Umbilical cord (tissue), 2 donors: ENCODE measurements around the gene C15orf62. TPM values are rescaled to one million over a fixed set of nuclear protein-coding genes. Genes with fewer than 3 reads are reported as not detected.

Experiments
- DNase-seq: peaks from one replicate; pipeline ENCODE4 v3.0.0-alpha.2; 2015; ENCODE audit warnings: low spot score
- total RNA-seq: library from RNA; depleted of rRNA; stranded (reverse); fragments of >200 nt; gene quantifications from one replicate; pipeline ENCODE4 v1.2.3, GENCODE V29; 2014; ENCODE audit warnings: low replicate concordance; ENCODE audit not compliant: insufficient read depth

The C15orf62 gene
- total RNA-seq, 1 donor from 2014 or later = 0.24 TPM

DNA sequence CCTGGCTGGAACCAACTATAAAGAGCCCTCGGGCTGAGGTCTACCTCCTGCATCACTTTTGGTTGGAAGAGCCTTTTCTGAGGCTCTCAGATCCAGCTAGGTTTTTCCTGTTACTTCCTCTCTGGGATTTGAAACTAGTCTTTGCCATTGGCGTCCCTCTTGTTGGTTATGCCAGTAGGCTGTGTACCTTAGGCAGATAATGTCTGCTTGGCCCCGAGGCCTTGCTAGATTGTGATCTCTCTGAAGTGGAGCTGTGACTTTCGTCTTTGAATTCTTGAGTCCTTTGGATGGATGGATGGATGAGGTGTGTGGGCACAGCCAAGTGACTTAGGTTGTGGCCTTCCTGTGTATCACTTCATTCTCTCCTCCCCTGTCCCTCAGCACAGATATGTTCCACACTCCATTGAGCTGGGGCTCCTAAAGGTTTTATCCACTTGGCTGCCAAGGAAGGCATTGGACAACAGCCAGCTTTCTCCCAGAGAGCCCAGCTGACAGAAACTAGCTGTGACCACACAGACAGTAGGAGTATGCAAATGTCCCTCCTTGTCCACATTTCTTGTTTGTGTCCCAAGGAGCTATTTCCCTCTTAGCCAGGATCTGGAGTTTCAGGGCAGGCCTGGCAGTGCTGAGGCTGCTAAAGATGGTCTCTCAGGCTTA is 45.4 kb downstream of the C15orf62 start:
- peak; percentile 31 for DNase-seq

GRCh38 chr15:40819048-40819447 is 49.3 kb downstream of the C15orf62 start:
- DNase-seq = no peak

DNA sequence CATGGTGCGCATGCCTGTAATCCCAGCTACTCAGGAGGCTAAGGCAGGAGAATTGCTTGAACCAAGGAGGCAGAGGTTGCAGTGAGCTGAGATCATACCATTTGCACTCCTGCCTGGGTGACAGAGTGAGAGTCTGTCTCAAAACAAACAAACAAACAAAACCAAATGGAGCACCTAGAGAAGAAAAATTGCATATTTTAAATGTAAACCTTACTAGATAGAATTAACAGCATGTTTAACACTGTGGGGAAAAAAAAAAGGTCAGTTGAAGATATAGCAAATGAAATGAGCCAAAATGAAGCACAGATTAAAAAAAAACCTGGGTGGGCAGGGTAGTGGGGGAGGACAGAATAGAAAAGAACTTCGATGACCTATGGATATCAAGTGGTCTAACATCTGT is 51.4 kb downstream of the C15orf62 start:
- DNase-seq = no peak

Other genes with a start within 250 kb of the C15orf62 start
- gene CCDC32, start 204.9 kb upstream of the C15orf62 start, total RNA-seq = 20.0 TPM
- 8.4 TPM for gene RPUSD2, start 200.7 kb upstream of the C15orf62 start, total RNA-seq
- 13.0 TPM for gene KNL1, start 175.7 kb upstream of the C15orf62 start, total RNA-seq
- 0.48 TPM for gene RAD51, start 74.8 kb upstream of the C15orf62 start, total RNA-seq
- 9.4 TPM for gene RMDN3, start 14.7 kb upstream of the C15orf62 start, total RNA-seq
- gene GCHFR, start 5.9 kb upstream of the C15orf62 start, total RNA-seq = not detected
- gene ZFYVE19, start 37.1 kb downstream of the C15orf62 start, total RNA-seq = 11.3 TPM
- gene DNAJC17, start 37.5 kb downstream of the C15orf62 start, total RNA-seq = 10.4 TPM
- 1.7 TPM for gene PPP1R14D, start 58.7 kb downstream of the C15orf62 start, total RNA-seq
- gene SPINT1, start 74.1 kb downstream of the C15orf62 start, total RNA-seq = 16.6 TPM
- 3.6 TPM for gene RHOV, start 104.3 kb downstream of the C15orf62 start, total RNA-seq
- gene VPS18, start 124.5 kb downstream of the C15orf62 start, total RNA-seq = 32.0 TPM
- gene DLL4, start 159.4 kb downstream of the C15orf62 start, total RNA-seq = 3.6 TPM
- gene CHAC1, start 183.5 kb downstream of the C15orf62 start, total RNA-seq = 8.7 TPM